ENCODE results near the gene NEB. TPM values are rescaled to one million over a fixed set of nuclear protein-coding genes. Genes with fewer than 3 reads are reported as not detected.

The NEB gene
- total RNA-seq, 1 experiment from 2014 or later, result 0.11 TPM

GRCh38 chr2:151782378-151783132 is 48.3 kb upstream of the NEB start:
- no peak overlapping the region for H3K9ac ChIP-seq (ENCODE audit: low read length)
- no peaks in the 10 kb centered on the region for H3K79me2 ChIP-seq (ENCODE audit: low read length)
- TF ChIP-seq, protein P1, sequence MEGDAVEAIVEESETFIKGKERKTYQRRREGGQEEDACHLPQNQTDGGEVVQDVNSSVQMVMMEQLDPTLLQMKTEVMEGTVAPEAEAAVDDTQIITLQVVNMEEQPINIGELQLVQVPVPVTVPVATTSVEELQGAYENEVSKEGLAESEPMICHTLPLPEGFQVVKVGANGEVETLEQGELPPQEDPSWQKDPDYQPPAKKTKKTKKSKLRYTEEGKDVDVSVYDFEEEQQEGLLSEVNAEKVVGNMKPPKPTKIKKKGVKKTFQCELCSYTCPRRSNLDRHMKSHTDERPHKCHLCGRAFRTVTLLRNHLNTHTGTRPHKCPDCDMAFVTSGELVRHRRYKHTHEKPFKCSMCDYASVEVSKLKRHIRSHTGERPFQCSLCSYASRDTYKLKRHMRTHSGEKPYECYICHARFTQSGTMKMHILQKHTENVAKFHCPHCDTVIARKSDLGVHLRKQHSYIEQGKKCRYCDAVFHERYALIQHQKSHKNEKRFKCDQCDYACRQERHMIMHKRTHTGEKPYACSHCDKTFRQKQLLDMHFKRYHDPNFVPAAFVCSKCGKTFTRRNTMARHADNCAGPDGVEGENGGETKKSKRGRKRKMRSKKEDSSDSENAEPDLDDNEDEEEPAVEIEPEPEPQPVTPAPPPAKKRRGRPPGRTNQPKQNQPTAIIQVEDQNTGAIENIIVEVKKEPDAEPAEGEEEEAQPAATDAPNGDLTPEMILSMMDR (conservative IDR thresholded peaks at IDR 0.05; ENCODE audit: low read depth, low read length), result no peak
- TF ChIP-seq EZH2phosphoT487 (IDR thresholded peaks at IDR 0.05; ENCODE audit: borderline replicate concordance, low read length) (no peak), EZH2 (IDR thresholded peaks at IDR 0.05; ENCODE audit: low read length, unreplicated experiment) (no peak)
- H3K9me2 ChIP-seq (replicated peaks; ENCODE audit: low read length), result no peaks in the 10 kb centered on the region
- no peaks in the 10 kb centered on the region for H3F3A ChIP-seq (ENCODE audit: low read length, unreplicated experiment)
- no peak overlapping the region for H3K4me2 ChIP-seq (ENCODE audit: low read length)
- no peaks in the 10 kb centered on the region for H3K9me3 ChIP-seq (ENCODE audit: low read length)
- DNase-seq, result no peak
- no peak for ATAC-seq
- no peaks in the 10 kb centered on the region for H3K4me1 ChIP-seq (ENCODE audit: insufficient read depth, low read length)
- intact Hi-C loops (cut with micrococcal nuclease), result no loop called here
- BruUV-seq (replicated peaks), result no TSS peak
- H4K20me1 ChIP-seq (ENCODE audit: low read length), result no peaks in the 10 kb centered on the region
- no peak overlapping the region for H3K4me3 ChIP-seq (ENCODE audit: low read length)
- ChIA-PET CTCF (no interaction called here), POLR2A (ENCODE audit: unreplicated experiment) (no interaction called here)
- no peak overlapping the region for H2AFZ ChIP-seq (ENCODE audit: low read length)
- no peak overlapping the region for H3K27ac ChIP-seq (ENCODE audit: low read length)
- no peaks in the 10 kb centered on the region for H3K27me3 ChIP-seq (ENCODE audit: low read length)
- H3K36me3 ChIP-seq (ENCODE audit: low read depth, low read length), result peaks cover 2% of the 10 kb centered on the region; the same call in 1 of the 2 replicates

DNA sequence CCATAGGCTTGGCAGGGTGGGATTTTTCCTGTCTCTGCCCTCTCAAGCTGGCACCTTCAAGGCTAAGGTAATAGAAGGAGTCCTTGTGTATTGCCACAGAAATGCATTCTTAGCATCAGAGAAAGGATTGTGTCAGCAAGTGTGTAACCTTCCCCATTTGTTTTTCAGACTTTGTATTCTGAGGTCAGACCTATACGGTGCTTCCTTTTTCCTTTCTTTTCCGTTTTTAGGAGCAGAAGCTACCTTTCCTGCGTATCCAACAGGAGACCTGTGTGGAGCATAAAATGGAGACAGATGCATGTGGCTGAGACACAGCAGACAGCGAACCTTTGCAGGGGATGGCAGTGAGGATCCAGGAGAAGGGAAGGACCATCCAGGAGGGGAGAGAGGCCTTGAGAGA is 47.4 kb upstream of the NEB start:
- Histone ChIP-seq H3K79me2 (ENCODE audit: low read length) (no peaks in the 10 kb centered on the region), H2AFZ (ENCODE audit: low read length) (no peak overlapping the region), H3K4me2 (ENCODE audit: low read length) (no peak overlapping the region), H3K9me2 (replicated peaks; ENCODE audit: low read length) (no peaks in the 10 kb centered on the region), H3K9me3 (ENCODE audit: low read length) (no peaks in the 10 kb centered on the region), H3K9ac (ENCODE audit: low read length) (no peak overlapping the region), H3K4me1 (ENCODE audit: insufficient read depth, low read length) (no peaks in the 10 kb centered on the region), H3K27ac (ENCODE audit: low read length) (no peak overlapping the region), H3K36me3 (ENCODE audit: low read depth, low read length) (peaks cover 2% of the 10 kb centered on the region; the same call in 1 of the 2 replicates), H3K27me3 (ENCODE audit: low read length) (no peaks in the 10 kb centered on the region), H4K20me1 (ENCODE audit: low read length) (no peaks in the 10 kb centered on the region), H3K4me3 (ENCODE audit: low read length) (no peak overlapping the region), H3F3A (ENCODE audit: low read length, unreplicated experiment) (no peaks in the 10 kb centered on the region)
- BruUV-seq (replicated peaks), result no TSS peak
- intact Hi-C loops (cut with micrococcal nuclease), result no loop called here
- no peak for ATAC-seq
- ChIA-PET POLR2A (ENCODE audit: unreplicated experiment) (no interaction called here), CTCF (no interaction called here)
- no peak for TF ChIP-seq EZH2phosphoT487 (IDR thresholded peaks at IDR 0.05; ENCODE audit: borderline replicate concordance, low read length)
- TF ChIP-seq, protein P1 (conservative IDR thresholded peaks at IDR 0.05; ENCODE audit: low read depth, low read length), result no peak
- TF ChIP-seq EZH2 (IDR thresholded peaks at IDR 0.05; ENCODE audit: low read length, unreplicated experiment), result no peak
- DNase-seq, result no peak

- Histone ChIP-seq H2AFZ (ENCODE audit: low read length) (no peak overlapping the region), H3F3A (ENCODE audit: low read length, unreplicated experiment) (no peaks in the 10 kb centered on the region), H4K20me1 (ENCODE audit: low read length) (no peaks in the 10 kb centered on the region), H3K9me3 (ENCODE audit: low read length) (no peaks in the 10 kb centered on the region), H3K4me1 (ENCODE audit: insufficient read depth, low read length) (no peaks in the 10 kb centered on the region), H3K27me3 (ENCODE audit: low read length) (no peaks in the 10 kb centered on the region), H3K36me3 (ENCODE audit: low read depth, low read length) (peaks cover 2% of the 10 kb centered on the region; the same call in 1 of the 2 replicates), H3K79me2 (ENCODE audit: low read length) (no peaks in the 10 kb centered on the region), H3K4me2 (ENCODE audit: low read length) (no peak overlapping the region), H3K9me2 (replicated peaks; ENCODE audit: low read length) (no peaks in the 10 kb centered on the region), H3K27ac (ENCODE audit: low read length) (no peak overlapping the region), H3K9ac (ENCODE audit: low read length) (no peak overlapping the region), H3K4me3 (ENCODE audit: low read length) (no peak overlapping the region)
- intact Hi-C loops (cut with micrococcal nuclease), result no loop called here
- ATAC-seq, result no peak
- TF ChIP-seq, protein P1 (conservative IDR thresholded peaks at IDR 0.05; ENCODE audit: low read depth, low read length), result no peak
- TF ChIP-seq EZH2phosphoT487 (IDR thresholded peaks at IDR 0.05; ENCODE audit: borderline replicate concordance, low read length) (no peak), EZH2 (IDR thresholded peaks at IDR 0.05; ENCODE audit: low read length, unreplicated experiment) (no peak)
- no TSS peak for BruUV-seq (replicated peaks)
- DNase-seq, result no peak
- CTCF ChIA-PET, result no interaction called here
- POLR2A ChIA-PET (ENCODE audit: unreplicated experiment), result no interaction called here
Observed at GRCh38 chr2:151780938-151781337, 46.7 kb upstream of the NEB start.
